Ovary (tissue), 9 donors: ENCODE measurements around the gene GLYR1. TPM values are rescaled to one million over a fixed set of nuclear protein-coding genes. Genes with fewer than 3 reads are reported as not detected.

ENCODE experiments used
- DNase-seq, 5 donors: peaks; one replicate each; pipeline ENCODE4 v3.0.0-alpha.2; 2019 to 2020
- H3K27ac ChIP-seq, 2 donors: fragments of 200-600 bp; one replicate each; pipeline versions ENCODE4 v1.5.1 to v1.8.0; 2019 to 2022
- H3K27me3 ChIP-seq: fragments of 200-600 bp; one replicate; pipeline ENCODE4 v1.8.0; 2022
- H3K36me3 ChIP-seq: fragments of 200-600 bp; sonication (generic); one replicate; pipeline ENCODE4 v1.5.1; 2019
- H3K4me1 ChIP-seq: one replicate; pipeline ENCODE4 v1.8.1; 2013; ENCODE audit warnings: mild to moderate bottlenecking, moderate library complexity; ENCODE audit not compliant: insufficient read depth
- H3K4me3 ChIP-seq: fragments of 200-600 bp; sonication (generic); one replicate; pipeline ENCODE4 v1.5.1; 2017
- H3K9me3 ChIP-seq, 2 donors: fragments of 200-600 bp in 1 of 2; sonication (generic) in 1 of 2; one replicate each; pipeline versions ENCODE4 v1.5.1 to v1.8.1; 2013 to 2019; ENCODE audit warnings: mild to moderate bottlenecking in 1 of 2, moderate library complexity in 1 of 2
- CTCF ChIP-seq, 3 donors: fragments of 450-650 bp in 2 of 3; fragments of 200-600 bp in 1 of 3; IDR thresholded peaks; one replicate each; pipeline versions ENCODE4 v1.5.1 to v1.8.0; 2016 to 2022; ENCODE audit warnings: antibody characterized with exemption in 3 of 3, mild to moderate bottlenecking in 1 of 3
- EP300 ChIP-seq: sonication (generic); formaldehyde crosslinking; IDR thresholded peaks from one replicate; pipeline ENCODE4 v1.6.1; 2017; ENCODE audit warnings: antibody characterized with exemption
- POLR2A ChIP-seq: fragments of 450-650 bp; IDR thresholded peaks from one replicate; pipeline ENCODE4 v1.6.1; 2017; ENCODE audit warnings: antibody characterized with exemption, mild to moderate bottlenecking, moderate library complexity
- WGBS, 3 donors: extraction: QIAGEN DNeasy Blood & Tissue Kit in 1 of 3; methylation state at CpG; one replicate each; pipeline versions ENCODE4 v1.1.5 to v1.1.7; 2013 to 2017; 5-methylcytosine and 5-hydroxymethylcytosine counted together
- intact Hi-C, 4 donors: fragments of 100-400 bp; cut with DNase I; formaldehyde crosslinking; loops; one replicate each; pipeline versions ENCODE4 v1.11.0 to v1.15.1; 2022 to 2023
- polyA plus RNA-seq, 2 donors: library from polyadenylated mRNA; stranded (reverse); fragments of 200-250 nt in 1 of 2; fragments of 350-450 nt in 1 of 2; fragmentation: Illumina TruSeq in 1 of 2; extraction: RNeasy Lipid Tissue Mini Kit (QIAGEN cat#74804) in 1 of 2; gene quantifications; one replicate each; pipeline ENCODE4 v1.2.3, GENCODE V29; 2013 to 2014
- total RNA-seq, 7 donors: library from RNA; depleted of rRNA in 2 of 7; stranded (reverse); fragments of >200 nt in 2 of 7; fragmentation: NEBNext Ultra II Directional in 3 of 7; extraction: Animal tissue kit (Norgen Biotek cat#: 25700) in 3 of 7; gene quantifications; one replicate each; pipeline versions ENCODE4 v1.1.0 to v1.2.4, GENCODE V29; 2016 to 2023
- donor health status: DM: no; HTN: no; CAD: no; lungs with moderate emphysema.
- donor health status: DM: no; HTN: no; CAD: no.
- donor health status: Bipolar disorder and iron deficiency.
- donor health status: DM: yes; HTN: yes; CAD: no.
- donor health status: DM: no; HTN: no; CAD: no.
- donor health status: DM: yes; HTN: yes; CAD: no.

The GLYR1 gene
- total and polyA plus RNA-seq, 9 donors, result 30.3 to 79.5 (median 69.7) TPM

- TF ChIP-seq CTCF (IDR thresholded peaks at IDR 0.05), result no peak
- TF ChIP-seq EP300, result no peak
- TF ChIP-seq POLR2A, result no peak
- H3K9me3 ChIP-seq, result no peaks in the 10 kb centered on the region
- 0 to 1% (median 0%) methylated on average over 25 to 27 of the region's 27 CpGs for whole genome bisulfite sequencing, 3 donors
- peak overlapping the region; percentile 63 for H3K4me3 ChIP-seq
- intact Hi-C loops, result loop anchor here in 2 of 4 donors (5.0 to 10.0 kb wide), 3 partner anchors 98 to 122 kb away; no protein-coding TSS in a partner anchor
- no peaks in the 10 kb centered on the region for H3K27me3 ChIP-seq
- DNase-seq, result peak in 1 of 5 donors; percentile 14
- H3K4me1 ChIP-seq, result peaks cover 8% of the 10 kb centered on the region
- peak overlapping the region; percentile 60 to 96 for H3K27ac ChIP-seq
- H3K36me3 ChIP-seq, result no peaks in the 10 kb centered on the region
These were observed 586 bp downstream of the GLYR1 start for GRCh38 chr16:4846503-4846900.

GRCh38 chr16:4840984-4841383, 6.1 kb downstream of the GLYR1 start:
- peaks cover under 1% of the 10 kb centered on the region for H3K4me1 ChIP-seq
- no peak overlapping the region for H3K27ac ChIP-seq
- H3K27me3 ChIP-seq, result no peaks in the 10 kb centered on the region
- intact Hi-C loops, result loop anchor here in 2 of 4 donors (10.0 kb wide), 2 partner anchors 104 to 116 kb away; no protein-coding TSS in a partner anchor
- H3K4me3 ChIP-seq, result no peak overlapping the region
- no peak for TF ChIP-seq POLR2A
- no peak for TF ChIP-seq EP300
- no peak for TF ChIP-seq CTCF (IDR thresholded peaks at IDR 0.05)
- WGBS, 3 donors, result 74 to 78% (median 76%) methylated on average over 5 of the region's 5 CpGs
- no peaks in the 10 kb centered on the region for H3K36me3 ChIP-seq
- DNase-seq, result no peak
- H3K9me3 ChIP-seq, result no peaks in the 10 kb centered on the region

- no peaks in the 10 kb centered on the region for H3K4me1 ChIP-seq
- TF ChIP-seq CTCF (IDR thresholded peaks at IDR 0.05), result no peak
- no peak for TF ChIP-seq EP300
- TF ChIP-seq POLR2A, result no peak
- intact Hi-C loops, result loop anchor here in 2 of 4 donors (10.0 kb wide), 2 partner anchors 105 to 115 kb away; no protein-coding TSS in a partner anchor
- no peak overlapping the region for H3K4me3 ChIP-seq
- no peak overlapping the region for H3K27ac ChIP-seq
- WGBS, 3 donors, result 84 to 88% (median 87%) methylated on average over 5 of the region's 5 CpGs
- no peaks in the 10 kb centered on the region for H3K27me3 ChIP-seq
- no peaks in the 10 kb centered on the region for H3K36me3 ChIP-seq
- no peak for DNase-seq
- no peaks in the 10 kb centered on the region for H3K9me3 ChIP-seq
These were observed 7.1 kb downstream of the GLYR1 start for GRCh38 chr16:4839942-4840341.

- no peak overlapping the region for H3K4me3 ChIP-seq
- H3K9me3 ChIP-seq, result no peaks in the 10 kb centered on the region
- TF ChIP-seq POLR2A (no peak), EP300 (no peak), CTCF (IDR thresholded peaks at IDR 0.05) (no peak)
- no peak overlapping the region for H3K27ac ChIP-seq
- no peaks in the 10 kb centered on the region for H3K36me3 ChIP-seq
- intact Hi-C loops, result no loop called here
- no peaks in the 10 kb centered on the region for H3K4me1 ChIP-seq
- WGBS, 3 donors, result 81 to 90% (median 87%) methylated on average over 13 of the region's 13 CpGs
- H3K27me3 ChIP-seq, result no peaks in the 10 kb centered on the region
- DNase-seq, result no peak
These were observed 9.2 kb downstream of the GLYR1 start for GRCh38 chr16:4837733-4838501.
